HG02571 (cell line): ENCODE measurements around the gene TMEM132E.

Experiments used
- ATAC-seq: cut with Tn5 transposase; IDR thresholded peaks from one replicate; pipeline ENCODE4 v1.9.1; 2021; ENCODE audit warnings: mild to moderate bottlenecking, moderate library complexity; ENCODE audit not compliant: unreplicated experiment

Gene TMEM132E

DNA sequence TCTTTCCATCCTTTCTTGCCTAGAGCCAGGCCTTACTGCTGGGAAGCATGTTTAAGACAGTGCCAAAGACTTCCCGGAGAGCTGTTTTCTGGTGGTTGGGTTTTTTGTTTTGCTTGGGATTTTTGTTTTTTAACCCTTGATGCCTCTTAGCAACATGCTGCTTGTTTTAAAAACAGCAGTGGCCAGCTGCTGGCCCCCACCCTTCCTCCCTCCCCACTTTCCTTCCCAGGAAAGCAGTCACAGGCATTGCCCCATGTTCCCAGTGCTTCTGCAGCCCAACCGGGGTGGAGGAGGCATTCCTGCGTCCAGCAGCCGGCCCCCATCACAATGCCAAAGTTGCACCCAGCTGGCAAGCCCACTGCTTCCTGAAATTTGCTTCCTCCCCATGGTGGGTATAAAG is 12.6 kb downstream of the TMEM132E start:
- no peak for ATAC-seq

DNA sequence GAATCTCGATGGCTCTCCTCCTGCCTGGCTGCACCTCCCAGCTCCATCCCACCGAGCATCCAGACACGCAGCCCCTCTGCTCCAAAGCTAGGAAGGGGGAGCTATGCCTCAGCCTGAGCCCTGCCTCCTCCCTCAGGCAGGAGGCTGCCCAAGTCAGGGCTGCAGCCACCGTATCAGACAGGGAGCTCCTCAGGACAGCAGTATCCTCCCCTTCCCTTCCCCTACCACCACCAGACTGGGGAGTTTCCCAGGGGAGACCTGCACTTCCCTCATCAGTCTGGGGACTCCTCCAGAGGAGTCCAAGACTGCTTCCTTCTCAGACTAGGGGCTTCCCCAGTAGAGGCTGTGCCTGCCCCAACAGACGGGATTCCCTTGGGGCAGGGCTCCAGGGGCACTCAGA is 17.5 kb downstream of the TMEM132E start:
- no peak for ATAC-seq

DNA sequence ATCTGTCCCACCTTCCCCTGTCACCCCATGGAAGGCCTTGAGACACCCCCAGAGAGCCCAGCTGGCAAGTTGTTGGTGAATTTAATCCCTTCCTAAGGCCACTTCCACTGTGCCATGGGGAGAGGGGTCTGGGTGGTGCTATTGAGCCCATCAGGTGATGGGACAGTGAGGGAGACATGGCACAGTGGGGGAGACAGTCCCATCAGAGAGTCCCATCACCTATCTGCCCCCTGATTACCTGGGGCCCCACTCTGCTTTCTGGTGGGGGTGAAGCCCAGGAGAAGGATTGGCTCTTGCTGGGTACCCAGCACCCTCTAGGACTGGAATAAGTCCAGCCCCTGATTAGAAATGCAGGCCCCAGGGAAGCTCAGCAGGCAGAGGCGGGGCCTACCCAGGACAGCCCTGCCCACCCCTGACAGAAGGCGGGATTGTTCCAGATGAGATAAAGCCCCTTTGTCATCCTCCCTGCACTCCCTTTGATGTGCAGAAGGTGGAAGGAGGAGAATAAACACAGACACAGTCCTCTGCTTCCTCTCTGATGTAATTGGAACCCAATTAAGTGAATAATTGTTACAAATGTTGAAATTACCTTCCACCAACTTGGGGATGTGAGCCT is 18.9 kb downstream of the TMEM132E start:
- no peak for ATAC-seq

DNA sequence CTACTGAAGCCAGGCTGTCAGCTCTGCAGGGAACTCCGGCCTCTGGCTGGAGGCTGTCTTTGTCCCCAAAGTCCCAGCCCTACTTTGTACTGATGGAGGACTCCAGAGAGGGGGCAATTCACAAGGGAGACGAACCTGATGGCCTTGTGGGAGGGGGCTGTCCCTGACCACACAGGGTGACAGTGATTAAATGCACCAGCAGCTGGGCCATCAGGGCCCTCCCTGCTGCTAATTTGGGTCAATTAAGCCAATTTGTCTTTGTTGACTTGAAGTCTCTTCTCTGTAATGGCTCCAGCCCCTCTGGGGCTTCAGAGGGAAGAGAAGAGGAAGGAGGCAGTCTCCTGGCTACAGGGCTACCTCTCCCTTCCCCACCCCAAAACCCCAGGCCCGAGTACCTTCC is 22.0 kb downstream of the TMEM132E start:
- no peak for ATAC-seq

DNA sequence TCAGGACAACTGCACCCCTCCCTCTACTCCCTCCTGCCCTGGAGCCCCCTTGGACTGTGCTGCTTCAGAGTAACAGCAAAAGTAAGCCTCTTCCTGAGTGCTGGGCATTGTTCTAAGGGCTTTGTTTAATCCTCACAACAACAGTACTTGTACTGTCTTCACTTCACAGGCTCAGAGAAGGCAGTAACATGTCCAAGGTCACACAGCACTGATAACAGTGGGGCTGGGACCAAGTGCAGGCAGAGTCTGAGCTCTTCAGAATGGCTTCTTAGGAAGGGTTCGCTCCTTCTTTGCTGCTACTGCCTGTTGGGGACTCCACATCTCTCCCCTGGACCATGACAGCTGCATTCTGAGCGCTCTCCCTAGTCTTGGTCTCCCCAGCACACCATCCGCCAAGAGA is 24.6 kb downstream of the TMEM132E start:
- no peak for ATAC-seq

DNA sequence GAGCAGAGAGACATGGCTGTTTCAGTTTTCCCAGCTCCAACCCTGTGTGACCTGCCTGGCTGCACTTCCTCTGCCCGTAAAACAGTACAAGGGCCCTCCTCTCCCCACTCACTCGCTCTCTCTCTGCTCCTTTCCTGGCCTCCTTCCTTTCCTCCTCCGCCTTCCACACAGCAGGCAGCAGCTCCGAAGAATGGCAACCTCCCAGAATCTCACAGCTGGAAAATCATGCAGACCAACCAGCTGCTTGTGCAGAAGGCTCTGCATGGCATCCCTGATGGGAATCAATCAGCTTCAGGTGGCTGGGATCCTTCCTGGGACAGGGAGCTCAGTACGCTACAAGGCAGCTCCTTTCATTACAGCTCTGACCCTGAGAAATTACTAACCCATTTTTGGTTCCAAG is 27.4 kb downstream of the TMEM132E start:
- no peak for ATAC-seq

DNA sequence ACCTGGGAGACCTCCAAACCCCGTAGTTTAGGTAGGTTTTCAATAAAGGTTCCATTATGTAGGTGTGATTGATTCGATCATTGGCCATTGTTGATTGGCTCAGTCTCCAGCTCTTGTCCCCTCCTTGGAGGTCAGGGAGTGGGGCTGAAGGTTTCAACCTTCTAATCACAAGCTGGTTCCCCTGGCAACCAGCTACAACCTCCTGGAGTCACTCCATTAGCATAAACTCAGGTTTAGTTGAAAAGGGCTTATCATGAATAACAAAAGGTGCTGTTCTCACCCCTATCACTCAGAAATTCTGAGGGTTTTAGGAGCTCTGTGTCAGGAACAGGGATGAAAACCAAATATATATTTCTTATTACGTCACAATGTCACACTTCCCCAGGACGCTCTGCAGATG is 28.5 kb downstream of the TMEM132E start:
- ATAC-seq: no peak

DNA sequence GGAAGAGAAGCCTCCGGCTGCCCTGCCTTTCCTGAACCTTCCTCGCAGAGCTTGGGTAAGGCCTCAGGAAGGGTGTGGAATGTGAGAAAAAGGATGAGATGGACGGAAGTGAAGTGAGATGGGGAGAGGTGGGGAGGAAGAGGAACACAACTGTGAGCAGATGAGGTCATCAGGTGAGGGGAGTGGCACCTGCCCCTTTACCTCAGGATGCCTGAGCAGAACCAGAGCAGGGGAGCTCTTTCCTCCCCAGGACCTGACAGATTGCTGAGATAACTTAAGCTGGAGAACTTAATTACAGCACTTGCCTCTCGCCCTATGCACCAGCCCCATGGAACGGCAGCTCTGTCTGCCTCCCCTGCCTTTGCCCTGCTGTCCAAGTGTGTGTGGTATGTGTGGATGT is 29.8 kb downstream of the TMEM132E start:
- no peak for ATAC-seq

DNA sequence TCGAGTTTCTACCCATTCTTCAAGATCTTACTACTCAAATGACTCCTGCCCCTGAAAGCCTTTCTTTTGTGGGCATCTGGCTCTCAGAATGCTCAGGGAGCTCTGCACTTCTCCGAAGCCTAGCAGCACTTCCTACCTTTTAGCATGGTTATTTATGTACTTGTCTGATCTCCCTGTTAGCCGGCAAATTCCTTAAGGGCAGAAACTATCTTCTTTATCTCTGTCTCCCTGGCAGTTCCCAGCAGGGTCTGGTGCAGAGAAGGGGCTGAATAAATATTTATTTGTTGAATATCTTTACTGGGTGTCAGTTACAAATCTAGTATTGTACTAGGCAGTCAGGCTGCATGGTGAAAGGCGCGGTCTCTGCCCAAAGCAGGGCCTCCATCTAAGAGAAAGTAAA is 30.7 kb downstream of the TMEM132E start:
- ATAC-seq: no peak

DNA sequence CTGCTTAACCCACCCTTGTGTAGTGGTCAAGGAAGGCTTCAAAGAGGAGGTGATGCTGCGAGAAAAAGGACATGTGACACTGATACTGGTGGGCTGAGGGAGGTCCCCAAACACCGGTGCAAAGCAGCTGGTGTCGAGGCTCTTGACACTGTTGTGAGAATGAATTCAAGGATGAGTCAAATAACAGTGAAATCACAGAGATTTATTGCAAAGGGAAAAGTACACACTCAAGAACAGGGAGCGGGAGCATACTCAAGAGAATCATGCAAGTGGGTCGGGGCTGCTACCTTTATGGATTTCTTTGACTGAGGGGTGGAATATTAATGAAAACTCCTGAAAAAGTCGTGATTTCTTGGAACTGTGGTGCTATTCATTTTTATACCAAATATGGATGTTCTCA is 31.1 kb downstream of the TMEM132E start:
- ATAC-seq: no peak

DNA sequence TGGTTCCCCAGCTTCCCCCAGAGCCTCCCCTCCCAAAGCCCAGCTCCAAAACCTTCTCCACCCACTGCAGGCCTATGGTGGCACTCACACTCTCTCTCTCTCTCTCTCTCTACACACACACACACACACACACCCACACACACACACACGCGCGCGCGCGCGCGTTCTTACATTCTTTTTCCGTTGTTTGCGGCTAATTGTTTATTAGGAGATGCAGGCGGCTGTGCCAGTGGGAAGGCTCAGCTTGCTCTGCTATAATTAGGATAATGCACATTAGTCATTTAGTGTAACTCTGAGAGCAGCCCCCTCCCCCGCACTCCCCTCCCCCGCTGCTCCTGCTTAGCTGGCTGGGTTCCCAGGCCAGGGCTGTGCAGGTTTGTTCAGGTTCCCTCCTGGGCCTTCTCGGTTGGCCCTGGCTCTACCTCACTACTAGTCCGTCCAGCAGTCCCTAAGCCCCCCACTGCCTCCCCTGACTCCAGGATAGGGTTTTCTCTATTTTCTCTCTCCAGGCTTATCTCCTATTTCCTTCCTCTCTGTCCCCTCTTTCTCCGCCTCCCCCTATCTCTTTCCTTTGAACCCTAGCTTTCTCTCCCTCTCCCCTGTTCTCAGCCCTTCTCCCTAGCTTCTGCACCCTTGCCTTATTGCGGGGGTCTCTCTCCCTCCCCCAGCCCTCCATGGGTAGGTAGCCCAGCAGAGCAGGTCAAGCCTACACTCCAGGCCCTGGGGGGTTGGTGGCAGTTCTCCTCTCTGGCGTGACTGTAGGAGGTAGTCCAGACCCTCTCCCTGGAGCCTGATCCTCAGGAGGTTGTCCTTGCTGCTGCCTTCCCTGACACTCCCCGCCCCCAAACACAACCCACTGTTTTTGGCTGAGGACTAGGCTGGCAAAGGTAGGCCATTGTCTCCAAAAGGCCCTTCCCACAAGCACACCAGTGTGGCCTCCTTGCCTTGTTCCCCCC is 34.0 kb downstream of the TMEM132E start:
- no peak for ATAC-seq

DNA sequence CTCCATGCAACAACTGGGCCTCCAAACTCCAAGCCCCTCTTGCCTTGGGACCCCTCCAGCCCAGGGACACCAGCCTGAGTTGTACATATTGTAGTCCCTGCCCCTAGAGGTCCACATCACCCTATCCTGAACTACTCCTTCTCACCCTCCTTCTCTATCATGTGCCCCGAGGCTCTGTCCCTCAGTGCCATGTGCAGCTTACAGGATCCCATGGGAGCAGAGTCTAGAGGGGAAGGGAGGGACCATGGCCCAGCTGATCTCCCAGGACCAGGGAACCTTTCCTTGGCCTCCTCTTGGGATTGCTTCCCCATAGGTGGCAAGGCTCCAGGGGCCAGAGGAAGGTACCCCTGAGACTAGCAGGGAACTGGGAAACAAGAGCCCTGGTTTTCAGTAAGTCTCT is 35.3 kb downstream of the TMEM132E start:
- ATAC-seq: no peak

DNA sequence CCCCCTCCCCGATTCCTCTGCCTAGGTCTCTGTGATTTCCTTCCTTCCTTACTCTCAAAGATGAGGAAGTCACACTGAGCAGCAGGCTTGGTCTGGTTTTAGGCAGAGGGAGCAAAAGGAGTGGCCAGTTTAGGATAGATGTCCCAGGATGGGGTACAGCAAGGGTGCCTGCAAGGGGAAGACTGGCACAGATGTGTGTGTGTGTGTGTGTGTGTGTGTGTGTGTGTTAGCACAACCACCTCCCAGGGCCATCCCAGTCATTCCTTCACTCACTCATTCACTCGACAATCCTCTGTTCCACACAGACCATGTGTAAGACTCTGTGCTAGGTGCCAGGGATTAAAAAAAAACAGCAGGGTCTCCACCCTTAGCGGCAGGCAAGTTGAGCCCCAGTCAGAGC is 35.9 kb downstream of the TMEM132E start:
- no peak for ATAC-seq

DNA sequence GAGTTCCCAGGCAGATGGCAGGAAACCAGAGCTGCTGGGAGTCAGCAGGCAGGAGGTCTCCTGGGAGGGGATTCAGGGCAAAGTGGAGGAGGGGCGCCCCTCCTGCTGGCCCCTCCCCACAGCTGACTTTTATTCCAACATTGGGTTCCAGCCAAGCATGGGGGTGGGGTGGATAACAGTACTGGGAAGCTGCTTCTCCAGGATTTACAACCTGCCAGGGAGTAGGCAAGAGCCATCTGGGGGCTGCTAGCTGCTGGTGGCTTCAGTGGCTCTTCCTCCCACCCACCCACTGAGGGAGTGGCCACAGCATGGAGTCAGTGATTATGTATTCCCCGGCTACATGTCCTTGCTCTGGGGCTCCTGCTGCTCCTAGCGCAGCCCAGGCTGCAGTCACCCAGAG is 36.8 kb downstream of the TMEM132E start:
- ATAC-seq: no peak

DNA sequence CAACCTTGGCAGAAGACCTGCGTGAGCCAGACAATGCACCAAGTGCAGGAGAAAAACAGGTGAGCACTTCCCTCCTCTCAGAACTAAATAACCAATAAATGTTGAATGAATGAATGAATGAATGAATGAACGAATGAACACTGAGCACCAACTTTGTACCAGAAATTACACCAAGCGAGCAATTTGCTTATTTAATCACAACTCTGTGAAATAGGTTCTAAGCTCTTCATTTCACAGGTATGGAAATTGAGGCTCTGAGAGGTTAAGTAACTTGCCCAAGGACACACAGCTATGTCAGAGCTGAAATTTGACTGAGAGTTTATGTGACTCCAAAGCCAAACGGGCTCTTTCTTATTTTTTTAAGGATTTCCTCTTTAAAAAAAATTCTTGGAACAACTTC is 38.0 kb downstream of the TMEM132E start:
- no peak for ATAC-seq

DNA sequence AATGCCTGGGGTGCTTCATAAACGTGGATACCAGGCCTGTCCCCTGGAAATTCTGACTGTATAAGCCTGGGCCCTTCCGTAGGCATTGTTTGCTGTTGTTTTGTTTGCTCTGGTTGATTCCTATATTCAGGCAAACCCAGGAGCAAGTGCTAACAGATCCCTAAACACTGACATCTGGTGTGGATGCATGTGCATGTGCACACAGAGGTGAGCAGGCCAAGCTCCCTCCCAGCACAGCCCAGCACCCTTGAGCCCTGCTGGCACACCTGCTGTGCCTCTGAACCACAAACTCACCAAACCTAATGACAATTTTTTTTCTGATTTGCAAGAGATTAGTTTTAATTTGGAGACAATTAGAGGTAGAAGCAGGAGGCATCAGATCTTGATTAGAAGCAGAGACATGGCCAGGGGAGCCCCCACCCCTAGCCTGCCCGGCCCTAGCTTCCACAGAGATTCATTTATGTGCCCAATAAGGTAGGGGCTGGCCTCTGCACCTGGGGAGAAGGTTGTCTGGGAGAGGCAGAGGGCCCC is 40.4 kb downstream of the TMEM132E start:
- ATAC-seq: no peak

DNA sequence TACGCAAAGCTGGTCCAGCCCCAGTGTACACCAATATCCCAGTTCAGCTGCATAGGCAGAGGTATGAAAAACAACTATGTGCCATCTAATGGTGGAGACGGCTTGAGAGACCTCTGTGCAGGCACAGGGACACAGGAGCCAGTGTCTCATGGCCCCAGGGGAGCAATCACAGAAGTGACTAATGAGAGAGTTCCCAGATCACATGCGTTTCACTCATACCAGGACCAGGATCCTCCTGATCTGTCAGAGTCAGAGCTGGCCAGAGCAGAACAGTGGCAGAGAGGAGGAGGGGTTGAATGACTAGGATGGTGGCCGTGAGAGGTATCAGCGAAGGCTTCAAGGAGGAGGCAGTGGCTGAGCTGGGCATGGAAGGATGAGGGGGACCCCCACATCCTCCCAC is 41.1 kb downstream of the TMEM132E start:
- no peak for ATAC-seq

DNA sequence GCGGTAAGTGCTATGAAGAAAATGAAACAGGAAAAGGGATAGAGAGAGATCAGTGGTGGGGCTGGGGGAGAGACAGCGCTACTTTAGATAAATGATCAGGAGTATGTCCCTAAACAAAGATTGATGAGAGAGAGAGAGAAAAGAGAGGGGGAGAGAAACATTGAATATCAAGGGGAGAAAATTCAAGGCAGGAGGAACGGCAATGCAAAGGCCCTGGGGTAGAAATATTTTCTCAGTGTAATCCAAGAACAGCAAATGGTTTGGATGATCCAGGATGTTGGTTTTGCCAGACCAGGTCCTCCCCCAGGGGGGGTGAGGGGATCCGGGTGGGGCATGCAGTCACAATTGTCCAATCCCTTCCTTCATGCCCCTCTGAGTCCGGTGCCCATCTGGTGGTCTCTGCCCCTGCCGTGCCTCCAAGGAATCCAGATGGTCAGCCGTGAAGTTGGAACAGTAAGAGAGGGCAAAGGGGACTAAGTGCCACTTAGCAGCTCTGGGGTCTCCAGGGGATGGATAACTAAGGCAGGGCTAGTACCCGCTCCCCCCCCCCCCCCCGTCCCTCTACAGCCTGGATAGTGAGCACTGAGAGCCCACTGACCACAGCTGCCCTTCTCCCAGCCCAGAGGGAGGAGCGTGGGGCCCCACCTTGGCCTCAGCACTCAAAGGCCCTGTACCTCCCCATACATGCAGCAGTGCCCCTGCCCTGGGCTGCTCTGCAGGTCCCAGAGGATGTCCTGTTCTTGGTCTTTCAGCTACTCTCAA is 43.7 kb downstream of the TMEM132E start:
- no peak for ATAC-seq

DNA sequence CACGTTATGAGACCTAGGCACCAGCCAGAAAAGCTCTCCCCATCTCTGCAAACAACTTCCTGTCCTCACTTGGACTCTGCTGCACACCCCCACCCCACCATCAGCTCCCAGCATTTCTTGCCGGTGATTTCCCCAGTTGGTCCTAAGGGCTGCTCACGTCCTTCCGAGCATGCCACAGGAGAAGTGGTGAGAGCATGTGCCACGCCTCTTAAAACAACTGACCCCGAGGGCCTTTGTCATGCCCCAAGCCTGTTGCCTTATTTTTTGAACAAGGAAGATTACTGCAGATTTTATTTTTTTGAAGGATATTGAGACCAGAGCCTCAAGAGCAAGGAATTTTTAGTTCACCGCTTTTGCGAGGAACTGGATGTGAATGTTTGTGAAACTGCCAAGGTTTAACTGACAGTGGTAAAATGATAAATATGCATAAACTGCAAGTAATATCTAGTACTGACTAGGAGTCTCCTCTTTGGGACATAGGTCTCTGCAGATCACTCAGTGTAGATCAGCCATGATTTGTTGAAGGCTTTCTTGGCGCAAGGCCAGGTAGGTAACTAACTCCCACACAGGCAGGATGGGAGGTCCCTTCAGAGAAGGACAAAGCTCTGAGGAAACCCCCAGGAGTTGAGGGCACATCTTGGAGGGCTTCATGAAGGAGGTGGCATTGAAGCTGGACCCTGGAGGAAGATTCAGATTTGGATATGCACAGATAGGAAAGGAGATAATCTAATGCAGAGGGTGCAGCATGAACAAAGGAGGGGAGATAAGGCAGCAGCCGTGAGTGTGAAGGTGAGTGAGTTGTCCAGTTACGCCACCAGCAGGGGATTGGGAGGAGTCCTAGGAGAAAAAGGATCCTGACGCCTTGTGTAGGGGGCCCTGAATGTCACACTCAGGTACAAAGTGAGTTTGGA is 44.7 kb downstream of the TMEM132E start:
- no peak for ATAC-seq

DNA sequence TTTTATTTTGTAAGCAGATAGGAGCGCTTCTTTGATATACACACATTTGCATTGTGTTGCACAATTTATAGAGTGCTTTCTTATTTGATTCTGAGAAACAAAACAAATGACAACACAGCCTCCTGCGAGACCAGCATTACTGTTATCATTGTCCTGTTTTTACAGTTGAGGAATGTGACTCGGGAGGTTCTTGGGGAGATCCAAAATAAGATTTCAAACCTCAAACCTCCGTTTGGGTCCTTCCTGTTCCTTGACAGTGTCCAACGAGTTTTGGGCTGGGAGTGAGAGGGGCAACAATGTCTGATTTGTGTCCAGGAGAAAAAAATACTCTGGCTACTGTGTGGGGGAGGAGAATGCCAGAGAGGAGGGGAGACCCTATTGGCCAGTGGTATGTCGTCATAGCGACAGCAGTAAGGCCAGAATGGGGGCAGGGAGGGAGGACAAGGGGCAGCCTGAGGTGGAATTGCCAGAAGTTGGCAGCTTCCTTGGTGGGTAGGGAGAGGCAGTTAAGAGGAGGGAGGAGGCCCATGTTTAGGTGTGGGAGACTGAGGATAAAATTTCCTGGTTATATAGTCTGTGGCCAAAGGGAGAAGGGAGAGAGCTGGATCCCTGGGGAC is 45.5 kb downstream of the TMEM132E start:
- ATAC-seq: no peak
